ENCODE results near the gene CFH.

DNA sequence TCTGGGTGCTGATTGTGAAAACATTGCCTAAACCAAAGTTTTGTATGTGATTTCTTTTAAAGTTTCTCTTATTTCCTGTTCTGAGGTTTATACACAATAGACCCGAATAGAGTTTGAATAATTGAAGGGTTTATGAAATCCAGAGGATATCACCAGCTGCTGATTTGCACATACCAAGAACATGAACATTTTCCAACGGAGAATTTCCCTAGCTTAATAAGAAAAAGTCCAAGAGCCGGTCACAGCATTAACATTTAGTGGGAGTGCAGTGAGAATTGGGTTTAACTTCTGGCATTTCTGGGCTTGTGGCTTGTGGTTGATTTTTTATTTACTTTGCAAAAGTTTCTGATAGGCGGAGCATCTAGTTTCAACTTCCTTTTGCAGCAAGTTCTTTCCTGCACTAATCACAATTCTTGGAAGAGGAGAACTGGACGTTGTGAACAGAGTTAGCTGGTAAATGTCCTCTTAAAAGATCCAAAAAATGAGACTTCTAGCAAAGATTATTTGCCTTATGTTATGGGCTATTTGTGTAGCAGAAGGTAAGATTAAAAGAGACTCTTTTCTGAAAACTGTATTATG is at the start of gene CFH:
- TF ChIP-seq, protein P1, sequence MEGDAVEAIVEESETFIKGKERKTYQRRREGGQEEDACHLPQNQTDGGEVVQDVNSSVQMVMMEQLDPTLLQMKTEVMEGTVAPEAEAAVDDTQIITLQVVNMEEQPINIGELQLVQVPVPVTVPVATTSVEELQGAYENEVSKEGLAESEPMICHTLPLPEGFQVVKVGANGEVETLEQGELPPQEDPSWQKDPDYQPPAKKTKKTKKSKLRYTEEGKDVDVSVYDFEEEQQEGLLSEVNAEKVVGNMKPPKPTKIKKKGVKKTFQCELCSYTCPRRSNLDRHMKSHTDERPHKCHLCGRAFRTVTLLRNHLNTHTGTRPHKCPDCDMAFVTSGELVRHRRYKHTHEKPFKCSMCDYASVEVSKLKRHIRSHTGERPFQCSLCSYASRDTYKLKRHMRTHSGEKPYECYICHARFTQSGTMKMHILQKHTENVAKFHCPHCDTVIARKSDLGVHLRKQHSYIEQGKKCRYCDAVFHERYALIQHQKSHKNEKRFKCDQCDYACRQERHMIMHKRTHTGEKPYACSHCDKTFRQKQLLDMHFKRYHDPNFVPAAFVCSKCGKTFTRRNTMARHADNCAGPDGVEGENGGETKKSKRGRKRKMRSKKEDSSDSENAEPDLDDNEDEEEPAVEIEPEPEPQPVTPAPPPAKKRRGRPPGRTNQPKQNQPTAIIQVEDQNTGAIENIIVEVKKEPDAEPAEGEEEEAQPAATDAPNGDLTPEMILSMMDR (conservative IDR thresholded peaks at IDR 0.05; ENCODE audit: low read depth, low read length), result no peak
- TF ChIP-seq EZH2 (IDR thresholded peaks at IDR 0.05; ENCODE audit: borderline replicate concordance, low read depth, low read length, poor library complexity, severe bottlenecking), result no peak

Measured in A673 (cell line).